ENCODE measurements around the gene DNASE2.

DNA sequence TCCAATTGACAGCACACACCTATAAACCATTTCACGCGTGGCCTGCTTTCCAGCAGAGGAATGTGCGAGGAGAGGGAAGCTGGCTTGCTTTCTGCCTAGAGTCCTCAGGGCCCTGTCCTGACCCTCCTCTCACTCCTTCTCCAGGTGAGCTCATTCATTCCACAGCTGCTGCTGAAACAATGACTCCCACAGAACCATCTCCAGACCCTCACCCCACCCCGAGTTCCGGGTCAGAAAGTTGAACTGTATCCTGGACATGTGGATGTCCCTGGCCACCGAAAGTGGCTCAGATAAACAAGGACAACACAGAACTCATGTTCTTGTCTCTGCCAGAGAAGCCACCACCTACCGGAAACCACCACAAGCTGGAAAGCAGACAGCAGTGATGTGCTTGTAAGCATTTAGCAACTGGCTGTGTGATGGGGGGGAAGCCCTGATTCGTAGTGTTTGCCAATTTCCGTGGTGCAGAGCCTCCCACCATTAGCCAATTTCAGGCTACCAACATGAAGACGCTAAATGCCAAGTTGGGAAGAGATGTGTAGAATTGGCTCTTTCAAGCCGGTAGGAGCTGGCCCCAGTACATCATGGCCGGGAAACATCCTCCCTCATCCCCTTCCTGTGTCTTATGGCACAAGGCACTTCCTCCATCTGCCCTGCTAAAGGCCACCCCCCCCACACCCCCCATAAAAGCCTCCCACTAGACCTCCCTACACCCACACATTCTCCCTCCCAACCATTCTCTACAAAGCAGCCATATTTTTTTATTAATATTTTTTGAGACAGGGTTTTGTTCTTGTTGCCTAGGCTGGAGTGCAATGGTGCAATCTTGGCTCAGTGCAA, 32.8 kb upstream of the DNASE2 start:
- TF ChIP-seq, protein P1, sequence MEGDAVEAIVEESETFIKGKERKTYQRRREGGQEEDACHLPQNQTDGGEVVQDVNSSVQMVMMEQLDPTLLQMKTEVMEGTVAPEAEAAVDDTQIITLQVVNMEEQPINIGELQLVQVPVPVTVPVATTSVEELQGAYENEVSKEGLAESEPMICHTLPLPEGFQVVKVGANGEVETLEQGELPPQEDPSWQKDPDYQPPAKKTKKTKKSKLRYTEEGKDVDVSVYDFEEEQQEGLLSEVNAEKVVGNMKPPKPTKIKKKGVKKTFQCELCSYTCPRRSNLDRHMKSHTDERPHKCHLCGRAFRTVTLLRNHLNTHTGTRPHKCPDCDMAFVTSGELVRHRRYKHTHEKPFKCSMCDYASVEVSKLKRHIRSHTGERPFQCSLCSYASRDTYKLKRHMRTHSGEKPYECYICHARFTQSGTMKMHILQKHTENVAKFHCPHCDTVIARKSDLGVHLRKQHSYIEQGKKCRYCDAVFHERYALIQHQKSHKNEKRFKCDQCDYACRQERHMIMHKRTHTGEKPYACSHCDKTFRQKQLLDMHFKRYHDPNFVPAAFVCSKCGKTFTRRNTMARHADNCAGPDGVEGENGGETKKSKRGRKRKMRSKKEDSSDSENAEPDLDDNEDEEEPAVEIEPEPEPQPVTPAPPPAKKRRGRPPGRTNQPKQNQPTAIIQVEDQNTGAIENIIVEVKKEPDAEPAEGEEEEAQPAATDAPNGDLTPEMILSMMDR (IDR thresholded peaks at IDR 0.05) = no peak
- TF ChIP-seq POLR2A (IDR thresholded peaks at IDR 0.05) = no peak

All from body of pancreas (tissue), 4 donors.